Measurements from ENCODE around the gene ZYX. TPM values are rescaled to one million over a fixed set of nuclear protein-coding genes. Genes with fewer than 3 reads are reported as not detected.
A peak's percentile ranks its signal among the peaks of the same experiment; 100 is the strongest.
"Not testable (repeated sequence)": the region's sequence is repeated elsewhere in the genome, so short reads cannot be mapped to it uniquely, and the experiment has no call there.

The ZYX gene
- total RNA-seq, 2 donors from 2014 or later: 40.2 to 60.6 TPM

DNA sequence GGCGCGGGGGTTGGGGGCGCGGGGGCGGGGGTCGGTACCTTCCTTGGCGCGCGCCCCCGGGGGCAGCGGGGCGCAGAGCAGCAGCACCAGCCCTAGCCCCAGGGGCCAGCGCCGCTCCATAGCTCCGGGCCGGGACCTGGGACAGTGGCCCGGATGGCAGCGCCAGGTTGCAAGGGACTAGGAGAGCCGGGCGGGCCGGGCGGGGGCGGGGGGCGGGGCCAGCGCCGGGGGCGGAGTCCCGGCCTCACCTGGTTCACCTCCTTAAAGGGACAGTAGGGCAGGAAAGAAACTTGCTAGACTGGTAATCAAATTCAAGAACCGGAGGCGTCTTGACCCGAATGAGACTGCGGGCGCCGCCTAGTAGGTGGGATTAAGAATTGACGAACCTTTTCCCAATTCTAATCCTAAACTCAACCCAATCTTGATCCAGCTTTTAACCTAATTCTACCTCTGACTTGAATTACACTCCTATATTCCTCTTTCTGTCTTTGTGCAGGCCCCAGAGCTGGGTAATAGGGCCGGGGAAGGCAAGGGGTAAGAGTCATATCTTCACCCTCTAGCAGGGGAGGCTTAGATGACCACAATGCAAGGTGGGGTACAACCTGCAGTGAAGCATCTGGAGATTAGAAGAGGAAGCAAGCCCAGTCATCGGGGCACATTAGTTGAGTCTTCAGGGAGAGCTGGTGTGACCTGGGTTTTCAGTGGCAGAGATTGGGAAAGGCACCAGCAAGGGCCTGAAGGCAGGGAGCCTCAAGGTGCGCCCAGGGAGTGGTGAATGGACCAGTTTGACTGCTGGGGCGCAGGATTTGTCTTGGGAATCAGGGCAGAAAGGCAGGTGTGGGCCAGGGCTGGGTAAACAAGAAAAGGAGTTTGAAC lies 27.8 kb downstream of the ZYX start, which contains the start of gene EPHA1:
Gene EPHA1 (minus strand): TSS at position 171 of the 876 bp plus-strand sequence. CDS start 51 bp downstream, at position 120.
- intact Hi-C loops (cut with DNase I): no loop called here
- Histone ChIP-seq H3K9me3 (no peaks in the 10 kb centered on the region), H3K4me1 (peaks cover 32% of the 10 kb centered on the region), H3K36me3 (replicated peaks in 1 of 2; ENCODE audit: insufficient read depth in 1 of 2, low read depth in 2 of 2) (no peaks in the 10 kb centered on the region), H3K27me3 (no peaks in the 10 kb centered on the region), H3K27ac (peak within 1 kb of the TSS in 3 of 4 donors; percentile 33 to 69 (median 58)), H3K4me3 (peak within 1 kb of the TSS; percentile 58 to 93)
- no peak for TF ChIP-seq POLR2A (IDR thresholded peaks at IDR 0.05)
- TF ChIP-seq, protein P1, sequence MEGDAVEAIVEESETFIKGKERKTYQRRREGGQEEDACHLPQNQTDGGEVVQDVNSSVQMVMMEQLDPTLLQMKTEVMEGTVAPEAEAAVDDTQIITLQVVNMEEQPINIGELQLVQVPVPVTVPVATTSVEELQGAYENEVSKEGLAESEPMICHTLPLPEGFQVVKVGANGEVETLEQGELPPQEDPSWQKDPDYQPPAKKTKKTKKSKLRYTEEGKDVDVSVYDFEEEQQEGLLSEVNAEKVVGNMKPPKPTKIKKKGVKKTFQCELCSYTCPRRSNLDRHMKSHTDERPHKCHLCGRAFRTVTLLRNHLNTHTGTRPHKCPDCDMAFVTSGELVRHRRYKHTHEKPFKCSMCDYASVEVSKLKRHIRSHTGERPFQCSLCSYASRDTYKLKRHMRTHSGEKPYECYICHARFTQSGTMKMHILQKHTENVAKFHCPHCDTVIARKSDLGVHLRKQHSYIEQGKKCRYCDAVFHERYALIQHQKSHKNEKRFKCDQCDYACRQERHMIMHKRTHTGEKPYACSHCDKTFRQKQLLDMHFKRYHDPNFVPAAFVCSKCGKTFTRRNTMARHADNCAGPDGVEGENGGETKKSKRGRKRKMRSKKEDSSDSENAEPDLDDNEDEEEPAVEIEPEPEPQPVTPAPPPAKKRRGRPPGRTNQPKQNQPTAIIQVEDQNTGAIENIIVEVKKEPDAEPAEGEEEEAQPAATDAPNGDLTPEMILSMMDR (IDR thresholded peaks at IDR 0.05): peak; percentile 27 to 71 (median 67)
- ATAC-seq (peak; percentile 94), DNase-seq (peak; percentile 81 to 86 (median 84))
- WGBS, 2 donors: 4 to 13% methylated on average over 6 to 36 of the region's 39 CpGs

DNA sequence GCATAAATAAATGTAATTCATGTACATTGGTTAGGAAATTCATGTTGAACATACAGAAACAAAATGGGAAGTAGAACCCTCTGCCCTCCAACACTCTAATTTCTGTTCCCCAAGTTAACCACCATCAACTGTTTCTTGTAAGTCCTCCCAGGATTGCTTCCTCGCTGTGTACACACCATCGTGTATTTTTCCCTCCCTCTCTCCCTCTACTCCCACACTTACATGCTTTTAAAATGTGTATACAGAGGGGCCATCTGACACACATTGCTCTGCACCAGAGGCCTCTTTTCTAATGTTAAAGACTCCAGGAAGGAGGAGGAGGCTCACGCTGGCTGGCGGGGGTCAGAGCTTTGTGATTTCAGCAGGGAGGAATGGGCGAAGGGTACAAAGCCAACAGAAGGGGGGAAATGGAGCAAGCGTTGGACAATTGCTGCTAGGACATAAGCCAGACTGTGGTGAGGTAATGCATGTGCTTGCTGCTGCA lies 29.4 kb downstream of the ZYX start:
- Histone ChIP-seq H3K4me1 (peaks cover 32% of the 10 kb centered on the region), H3K36me3 (replicated peaks in 1 of 2; ENCODE audit: insufficient read depth in 1 of 2, low read depth in 2 of 2) (no peaks in the 10 kb centered on the region), H3K9me3 (no peaks in the 10 kb centered on the region), H3K27me3 (no peaks in the 10 kb centered on the region), H3K27ac (peak overlapping the region in 1 of 4 donors; percentile 44), H3K4me3 (no peak overlapping the region)
- TF ChIP-seq, protein P1 (IDR thresholded peaks at IDR 0.05): no peak
- no peak for TF ChIP-seq POLR2A (IDR thresholded peaks at IDR 0.05)
- DNase-seq (peak in 1 of 4 donors; percentile 37), ATAC-seq (no peak)
- whole genome bisulfite sequencing, 2 donors: 48 to 64% methylated on average over 6 of the region's 6 CpGs
- intact Hi-C loops (cut with DNase I): no loop called here

DNA sequence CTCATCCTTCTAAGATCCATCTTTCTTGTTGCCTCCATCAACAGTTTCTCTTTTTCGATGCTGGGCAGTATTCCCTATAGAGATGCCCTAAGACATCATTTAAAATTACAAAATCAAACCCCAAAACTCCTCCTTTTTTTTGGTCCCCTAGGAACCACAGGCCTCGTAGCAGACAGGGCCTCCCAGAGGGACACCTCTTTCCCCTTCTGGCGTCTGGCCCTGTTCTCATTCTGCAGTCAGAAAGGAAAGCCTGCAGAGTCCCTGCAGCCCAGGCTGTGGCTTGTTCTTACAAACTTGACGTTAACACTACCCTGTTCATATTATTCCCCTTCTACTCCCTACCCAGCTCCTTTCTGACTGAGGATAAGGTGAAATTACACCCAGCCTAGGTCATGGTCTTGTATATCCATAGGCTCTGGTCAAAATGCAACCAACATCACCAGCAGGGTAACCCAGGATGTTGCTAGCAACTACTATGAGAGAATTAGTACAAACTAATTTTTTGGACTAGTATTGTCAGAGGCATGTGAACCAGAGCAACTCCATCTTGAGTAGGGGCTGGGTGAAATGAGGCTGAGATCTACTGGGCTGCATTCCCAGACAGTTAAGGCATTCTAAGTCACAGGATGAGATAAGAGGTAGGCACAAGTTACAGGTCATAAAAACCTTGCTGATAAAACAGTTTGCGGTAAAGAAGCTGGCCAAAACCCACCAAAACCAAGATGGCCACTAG lies 31.0 kb downstream of the ZYX start:
- Histone ChIP-seq H3K9me3 (no peaks in the 10 kb centered on the region), H3K27me3 (no peaks in the 10 kb centered on the region), H3K4me1 (peaks cover 28% of the 10 kb centered on the region), H3K27ac (no peak overlapping the region), H3K4me3 (no peak overlapping the region), H3K36me3 (replicated peaks in 1 of 2; ENCODE audit: insufficient read depth in 1 of 2, low read depth in 2 of 2) (no peaks in the 10 kb centered on the region)
- DNase-seq: no peak
- WGBS, 2 donors: 64 to 68% methylated on average over 5 of the region's 5 CpGs
- no peak for ATAC-seq
- intact Hi-C loops (cut with DNase I): no loop called here
- TF ChIP-seq, protein P1 (IDR thresholded peaks at IDR 0.05): no peak
- TF ChIP-seq POLR2A (IDR thresholded peaks at IDR 0.05): no peak

- Histone ChIP-seq H3K36me3 (replicated peaks in 1 of 2; ENCODE audit: insufficient read depth in 1 of 2, low read depth in 2 of 2) (no peaks in the 10 kb centered on the region), H3K4me1 (peaks cover 19% of the 10 kb centered on the region), H3K27me3 (no peaks in the 10 kb centered on the region), H3K4me3 (no peak overlapping the region), H3K9me3 (no peaks in the 10 kb centered on the region), H3K27ac (no peak overlapping the region)
- WGBS, 2 donors: 85 to 89% methylated on average over 8 of the region's 8 CpGs
- no peak for ATAC-seq
- TF ChIP-seq, protein P1 (IDR thresholded peaks at IDR 0.05): no peak
- TF ChIP-seq POLR2A (IDR thresholded peaks at IDR 0.05): no peak
- DNase-seq: no peak
- intact Hi-C loops (cut with DNase I): no loop called here
Measured at GRCh38 chr7:143413123-143413522, 32.0 kb downstream of the ZYX start.

GRCh38 chr7:143415209-143415608 lies 34.1 kb downstream of the ZYX start:
- H3K36me3 ChIP-seq (replicated peaks in 1 of 2; ENCODE audit: insufficient read depth in 1 of 2, low read depth in 2 of 2); H3K27me3 ChIP-seq; H3K4me3 ChIP-seq; DNase-seq; ATAC-seq; H3K27ac ChIP-seq; H3K9me3 ChIP-seq: not testable (repeated sequence)
- peaks cover 10% of the 10 kb centered on the region for H3K4me1 ChIP-seq
- intact Hi-C loops (cut with DNase I): loop anchor here (5.0 kb wide), 1 partner anchor 173 kb away; no protein-coding TSS in a partner anchor
- 68 to 73% methylated on average over 7 of the region's 7 CpGs for WGBS, 2 donors

Data from body of pancreas (tissue), 4 donors.